ENCODE results near the gene SIM1. TPM values are rescaled to one million over a fixed set of nuclear protein-coding genes. Genes with fewer than 3 reads are reported as not detected.

Gene SIM1
- total RNA-seq, result not detected
- not detected for polyA plus RNA-seq
- not detected for total RNA-seq

GRCh38 chr6:100464903-100465700 lies at the start of gene SIM1:
Gene SIM1, minus strand, starts transcription at chr6:100464921. Its CDS starts 1,453 bp downstream, at chr6:100463468.
- CTCF ChIA-PET, result no interaction called here
- no peak for DNase-seq
- H3K9me3 Mint-ChIP-seq, result peaks cover 0 to 62% (median 33%) of the 10 kb centered on the region in 11 donors

GRCh38 chr6:100512203-100512862 lies 47.6 kb upstream of the SIM1 start:
- Histone ChIP-seq H3K4me3 (ENCODE audit: low read length) (no peak overlapping the region), H3K9me3 (ENCODE audit: control insufficient read depth in 2 of 3, low read length in 3 of 3) (no peaks in the 10 kb centered on the region), H3K27me3 (ENCODE audit: control insufficient read depth in 2 of 2, insufficient read depth in 2 of 2, low read length in 2 of 2) (no peaks in the 10 kb centered on the region), H3K4me1 (ENCODE audit: control insufficient read depth in 2 of 2, insufficient read depth in 2 of 2, low read length in 2 of 2) (no peaks in the 10 kb centered on the region), H3K27ac (ENCODE audit: low read depth, low read length) (no peak overlapping the region), H3K36me3 (ENCODE audit: control insufficient read depth in 2 of 3, insufficient read depth in 3 of 3, low read length in 3 of 3) (peaks cover 0 to 34% (median 4%) of the 10 kb centered on the region in 3 experiments)
- Mint-ChIP-seq H3K4me1 (no peaks in the 10 kb centered on the region), H3K4me3 (no peak overlapping the region), H3K9me3 (no peaks in the 10 kb centered on the region), H3K27ac (no peak overlapping the region), H3K36me3 (peaks cover 12 to 70% (median 46%) of the 10 kb centered on the region in 5 donors), H3K27me3 (no peaks in the 10 kb centered on the region)
- ATAC-seq (no peak), DNase-seq (no peak)
- POLR2A ChIA-PET, result no interaction called here
- intact Hi-C loops (cut with micrococcal nuclease), result no loop called here
- CTCF ChIA-PET, result no interaction called here

More at GRCh38 chr6:100464903-100465700, at the start of gene SIM1:
- ATAC-seq, result peak; percentile 32
- peaks cover 7 to 47% (median 24%) of the 10 kb centered on the region in 7 donors for H3K4me1 Mint-ChIP-seq
- no peak within 1 kb of the TSS for H3K27ac ChIP-seq (ENCODE audit: low read depth, low read length)
- H3K27me3 Mint-ChIP-seq, result peaks cover 84 to 93% (median 87%) of the 10 kb centered on the region in 5 donors
- peaks cover 32 to 67% of the 10 kb centered on the region in 2 donors for H3K27me3 ChIP-seq (ENCODE audit: control insufficient read depth in 2 of 2, insufficient read depth in 2 of 2, low read length in 2 of 2)
- POLR2A ChIA-PET, result no interaction called here
- H3K9me3 ChIP-seq (ENCODE audit: control insufficient read depth in 2 of 3, low read length in 3 of 3), result peaks cover 0 to 16% (median 0%) of the 10 kb centered on the region in 3 experiments
- H3K4me3 ChIP-seq (ENCODE audit: low read length), result no peak within 1 kb of the TSS
- intact Hi-C loops (cut with micrococcal nuclease), result loop anchor here in 1 of 2 donors (1.0 to 5.0 kb wide), 4 partner anchors 8 to 1633 kb away; partner anchors contain the start of gene POU3F2
- H3K36me3 Mint-ChIP-seq, result peaks cover 0 to 13% (median 8%) of the 10 kb centered on the region in 5 donors
- H3K27ac Mint-ChIP-seq, result peak within 1 kb of the TSS in 1 of 9 donors; percentile 78
- no peaks in the 10 kb centered on the region for H3K36me3 ChIP-seq (ENCODE audit: control insufficient read depth in 2 of 3, insufficient read depth in 3 of 3, low read length in 3 of 3)
- H3K4me3 Mint-ChIP-seq, result peak within 1 kb of the TSS; percentile 13 to 66 (median 54)
- peaks cover 6 to 15% of the 10 kb centered on the region in 2 donors for H3K4me1 ChIP-seq (ENCODE audit: control insufficient read depth in 2 of 2, insufficient read depth in 2 of 2, low read length in 2 of 2)

- Histone ChIP-seq H3K27me3 (ENCODE audit: control insufficient read depth in 2 of 2, insufficient read depth in 2 of 2, low read length in 2 of 2) (no peaks in the 10 kb centered on the region), H3K27ac (ENCODE audit: low read depth, low read length) (no peak overlapping the region), H3K4me1 (ENCODE audit: control insufficient read depth in 2 of 2, insufficient read depth in 2 of 2, low read length in 2 of 2) (no peaks in the 10 kb centered on the region), H3K4me3 (ENCODE audit: low read length) (no peak overlapping the region), H3K9me3 (ENCODE audit: control insufficient read depth in 2 of 3, low read length in 3 of 3) (no peaks in the 10 kb centered on the region), H3K36me3 (ENCODE audit: control insufficient read depth in 2 of 3, insufficient read depth in 3 of 3, low read length in 3 of 3) (peaks cover 0 to 28% (median 0%) of the 10 kb centered on the region in 3 experiments)
- intact Hi-C loops (cut with micrococcal nuclease), result no loop called here
- ChIA-PET CTCF (no interaction called here), POLR2A (no interaction called here)
- no peaks in the 10 kb centered on the region for H3K4me1 Mint-ChIP-seq
- DNase-seq (no peak), ATAC-seq (no peak)
- H3K36me3 Mint-ChIP-seq, result peaks cover 12 to 52% (median 31%) of the 10 kb centered on the region in 5 donors
- H3K4me3 Mint-ChIP-seq, result no peak overlapping the region
- no peaks in the 10 kb centered on the region for H3K27me3 Mint-ChIP-seq
- H3K27ac Mint-ChIP-seq, result no peak overlapping the region
- H3K9me3 Mint-ChIP-seq, result no peaks in the 10 kb centered on the region
Observed at GRCh38 chr6:100509101-100509500, 44.4 kb upstream of the SIM1 start.

GRCh38 chr6:100506651-100507050 lies 41.9 kb upstream of the SIM1 start:
- Histone ChIP-seq H3K36me3 (ENCODE audit: control insufficient read depth in 2 of 3, insufficient read depth in 3 of 3, low read length in 3 of 3) (peaks cover 0 to 15% (median 0%) of the 10 kb centered on the region in 3 experiments), H3K4me1 (ENCODE audit: control insufficient read depth in 2 of 2, insufficient read depth in 2 of 2, low read length in 2 of 2) (no peaks in the 10 kb centered on the region), H3K27ac (ENCODE audit: low read depth, low read length) (no peak overlapping the region), H3K9me3 (ENCODE audit: control insufficient read depth in 2 of 3, low read length in 3 of 3) (no peaks in the 10 kb centered on the region), H3K27me3 (ENCODE audit: control insufficient read depth in 2 of 2, insufficient read depth in 2 of 2, low read length in 2 of 2) (no peaks in the 10 kb centered on the region), H3K4me3 (ENCODE audit: low read length) (no peak overlapping the region)
- CTCF ChIA-PET, result no interaction called here
- POLR2A ChIA-PET, result no interaction called here
- Mint-ChIP-seq H3K4me1 (no peaks in the 10 kb centered on the region), H3K9me3 (no peaks in the 10 kb centered on the region), H3K27me3 (no peaks in the 10 kb centered on the region), H3K4me3 (no peak overlapping the region), H3K36me3 (peaks cover 4 to 33% (median 15%) of the 10 kb centered on the region in 5 donors), H3K27ac (no peak overlapping the region)
- DNase-seq (no peak), ATAC-seq (no peak)
- intact Hi-C loops (cut with micrococcal nuclease), result no loop called here

GRCh38 chr6:100504786-100505737 lies 40.3 kb upstream of the SIM1 start:
- ChIA-PET POLR2A (no interaction called here), CTCF (no interaction called here)
- ATAC-seq (no peak), DNase-seq (no peak)
- Mint-ChIP-seq H3K27ac (no peak overlapping the region), H3K27me3 (peaks cover 2 to 11% (median 6%) of the 10 kb centered on the region in 5 donors), H3K4me1 (no peaks in the 10 kb centered on the region), H3K9me3 (peaks cover 0 to 3% (median 1%) of the 10 kb centered on the region in 11 donors), H3K4me3 (no peak overlapping the region), H3K36me3 (peaks cover 1 to 20% (median 6%) of the 10 kb centered on the region in 5 donors)
- Histone ChIP-seq H3K9me3 (ENCODE audit: control insufficient read depth in 2 of 3, low read length in 3 of 3) (no peaks in the 10 kb centered on the region), H3K4me3 (ENCODE audit: low read length) (no peak overlapping the region), H3K4me1 (ENCODE audit: control insufficient read depth in 2 of 2, insufficient read depth in 2 of 2, low read length in 2 of 2) (no peaks in the 10 kb centered on the region), H3K36me3 (ENCODE audit: control insufficient read depth in 2 of 3, insufficient read depth in 3 of 3, low read length in 3 of 3) (peaks cover 0 to 4% (median 0%) of the 10 kb centered on the region in 3 experiments), H3K27me3 (ENCODE audit: control insufficient read depth in 2 of 2, insufficient read depth in 2 of 2, low read length in 2 of 2) (no peaks in the 10 kb centered on the region), H3K27ac (ENCODE audit: low read depth, low read length) (no peak overlapping the region)
- intact Hi-C loops (cut with micrococcal nuclease), result no loop called here

GRCh38 chr6:100503043-100503705 lies 38.5 kb upstream of the SIM1 start:
- ATAC-seq (no peak), DNase-seq (no peak)
- H3K36me3 ChIP-seq (ENCODE audit: control insufficient read depth in 2 of 3, insufficient read depth in 3 of 3, low read length in 3 of 3), result no peaks in the 10 kb centered on the region
- intact Hi-C loops (cut with micrococcal nuclease), result no loop called here
- H3K27me3 Mint-ChIP-seq, result peaks cover 16 to 24% (median 20%) of the 10 kb centered on the region in 5 donors
- no peak overlapping the region for H3K4me3 Mint-ChIP-seq
- ChIA-PET POLR2A (no interaction called here), CTCF (interaction anchor here (0.7 kb wide), 1 partner anchor 389 kb away, joined by 3 read pairs; no protein-coding TSS in a partner anchor)
- H3K36me3 Mint-ChIP-seq, result peaks cover 0 to 7% (median 4%) of the 10 kb centered on the region in 5 donors
- H3K4me1 Mint-ChIP-seq, result no peaks in the 10 kb centered on the region
- no peak overlapping the region for H3K4me3 ChIP-seq (ENCODE audit: low read length)
- no peak overlapping the region for H3K27ac ChIP-seq (ENCODE audit: low read depth, low read length)
- H3K9me3 Mint-ChIP-seq, result peaks cover 0 to 20% (median 8%) of the 10 kb centered on the region in 11 donors
- no peak overlapping the region for H3K27ac Mint-ChIP-seq
- no peaks in the 10 kb centered on the region for H3K27me3 ChIP-seq (ENCODE audit: control insufficient read depth in 2 of 2, insufficient read depth in 2 of 2, low read length in 2 of 2)
- H3K4me1 ChIP-seq (ENCODE audit: control insufficient read depth in 2 of 2, insufficient read depth in 2 of 2, low read length in 2 of 2), result no peaks in the 10 kb centered on the region
- no peaks in the 10 kb centered on the region for H3K9me3 ChIP-seq (ENCODE audit: control insufficient read depth in 2 of 3, low read length in 3 of 3)

Measured in naive thymus-derived CD4-positive, alpha-beta T cell (primary cell).